H1 (cell line): Measurements from ENCODE around the gene STX8. TPM values are rescaled to one million over a fixed set of nuclear protein-coding genes. Genes with fewer than 3 reads are reported as not detected.

Experiments
- BCL11A ChIP-seq, 2 experiments: IDR thresholded peaks; one replicate each; pipeline ENCODE4 v1.6.1; 2011; ENCODE audit warnings: low read depth in 2 of 2, low read length in 2 of 2, mild to moderate bottlenecking in 2 of 2
- CBX8 ChIP-seq: fragments of 300-800, 300-1000 bp; sonication (generic); IDR thresholded peaks from 2 replicates; pipeline ENCODE4 v1.7.1; 2016; ENCODE audit warnings: low read depth, low read length, borderline replicate concordance
- CTBP2 ChIP-seq: IDR thresholded peaks from 2 replicates; pipeline ENCODE4 v1.7.0; 2011; ENCODE audit warnings: borderline replicate concordance, mild to moderate bottlenecking, moderate library complexity, mixed read lengths, low read length; ENCODE audit not compliant: insufficient read depth, insufficient read length
- EZH2 ChIP-seq: fragments of 200-600 bp; sonication (generic); IDR thresholded peaks from 2 replicates; pipeline ENCODE4 v1.7.1; 2012; ENCODE audit warnings: low read depth, mild to moderate bottlenecking, moderate library complexity, low read length, inconsistent platforms; ENCODE audit not compliant: severe bottlenecking
- polyA plus RNA-seq, 7 experiments: library from polyadenylated mRNA; depleted of rRNA in 3 of 7; stranded (reverse) in 5 of 7; unstranded in 2 of 7; fragments of >200 nt in 5 of 7; fragments of 200-250 nt in 2 of 7; gene quantifications; 1 replicate in 5 of 7; 2 replicates in 1 of 7; 4 replicates in 1 of 7; pipeline versions ENCODE4 v1.2.1 to v1.2.3, GENCODE V29; 2011 to 2013; ENCODE audit warnings: missing spikeins in 2 of 7, mixed read lengths in 2 of 7
- total RNA-seq: library from RNA; stranded (reverse); fragmentation: NEBNext Ultra II Directional; extraction: Animal tissue kit (Norgen Biotek cat#: 25700); gene quantifications from 2 replicates; pipeline ENCODE4 v1.2.1, GENCODE V29; 2021

STX8 gene
- total and polyA plus RNA-seq, 2 of the 8 experiments (the other 6 are each of a cell fraction or from before 2014, with no cell fraction given) = 22.8 to 42.5 TPM

DNA sequence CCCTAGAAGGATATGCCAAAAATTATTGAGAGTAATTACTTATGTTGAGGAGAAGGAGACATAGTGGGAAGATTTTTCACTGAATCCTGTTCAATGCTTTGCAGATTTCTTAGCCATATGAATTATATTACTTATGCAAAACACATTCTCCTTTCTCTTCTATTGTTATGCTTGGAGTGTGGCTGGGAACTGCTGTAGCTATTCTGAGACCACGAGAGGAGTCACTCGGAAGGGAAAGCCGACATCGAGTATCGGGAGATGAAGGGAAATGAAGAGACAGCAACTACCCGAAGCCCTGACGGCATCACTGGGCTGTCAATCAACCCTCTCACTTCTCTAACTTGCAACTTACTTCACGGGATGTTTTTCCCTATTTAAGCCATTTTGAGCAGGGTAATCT lies 39.6 kb downstream of the STX8 start (continued):
- TF ChIP-seq BCL11A (IDR thresholded peaks at IDR 0.05; ENCODE audit: low read depth in 2 of 2, low read length in 2 of 2) = no peak
- TF ChIP-seq CTBP2 = no peak
- no peak for TF ChIP-seq CBX8
- no peak for TF ChIP-seq EZH2
